ENCODE data around the gene PDE6G. TPM values are rescaled to one million over a fixed set of nuclear protein-coding genes. Genes with fewer than 3 reads are reported as not detected.
"Not testable (repeated sequence)": the region's sequence is repeated elsewhere in the genome, so short reads cannot be mapped to it uniquely, and the experiment has no call there.

The PDE6G gene
- total RNA-seq, 1 donor from 2014 or later: not detected

DNA sequence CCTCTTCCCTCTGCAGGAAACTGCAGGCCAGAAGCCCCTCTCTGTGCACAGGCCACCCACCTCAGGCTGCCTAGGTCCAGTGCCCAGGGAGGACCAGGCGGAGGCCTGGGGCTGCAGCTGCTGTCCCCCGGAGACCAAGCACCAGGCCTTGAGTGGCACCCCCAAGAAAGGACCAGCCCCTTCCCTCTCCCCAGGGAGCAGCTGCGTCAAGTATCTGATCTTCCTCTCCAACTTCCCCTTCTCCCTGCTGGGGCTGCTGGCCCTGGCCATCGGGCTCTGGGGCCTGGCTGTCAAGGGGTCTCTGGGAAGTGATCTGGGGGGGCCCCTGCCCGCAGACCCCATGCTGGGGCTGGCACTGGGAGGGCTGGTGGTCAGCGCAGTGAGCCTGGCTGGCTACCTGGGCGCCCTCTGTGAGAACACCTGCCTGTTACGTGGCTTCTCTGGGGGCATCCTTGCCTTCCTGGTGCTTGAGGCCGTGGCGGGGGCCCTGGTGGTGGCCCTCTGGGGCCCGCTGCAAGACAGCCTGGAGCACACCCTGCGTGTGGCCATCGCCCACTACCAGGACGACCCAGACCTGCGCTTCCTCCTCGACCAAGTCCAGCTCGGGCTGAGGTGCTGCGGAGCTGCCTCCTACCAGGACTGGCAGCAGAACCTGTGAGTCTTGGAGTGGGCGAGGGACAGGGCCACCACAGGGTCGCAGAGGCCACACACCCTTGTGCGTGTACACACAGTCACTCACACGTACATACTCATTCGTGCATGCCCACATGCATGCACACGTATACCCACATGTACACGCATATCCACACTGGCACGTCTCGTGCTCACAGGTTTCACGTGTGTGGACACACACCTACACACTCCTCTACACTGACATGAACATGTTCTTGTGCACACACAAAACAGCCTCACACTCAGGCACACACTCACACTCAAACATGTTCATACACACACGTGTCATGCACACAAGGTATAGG lies 11.1 kb downstream of the PDE6G start:
- DNase-seq (ENCODE audit: low spot score) (no peak), ATAC-seq (peak; percentile 16)
- intact Hi-C loops (cut with DNase I): loop anchor here (10.0 kb wide), 1 partner anchor 540 kb away; no protein-coding TSS in a partner anchor

DNA sequence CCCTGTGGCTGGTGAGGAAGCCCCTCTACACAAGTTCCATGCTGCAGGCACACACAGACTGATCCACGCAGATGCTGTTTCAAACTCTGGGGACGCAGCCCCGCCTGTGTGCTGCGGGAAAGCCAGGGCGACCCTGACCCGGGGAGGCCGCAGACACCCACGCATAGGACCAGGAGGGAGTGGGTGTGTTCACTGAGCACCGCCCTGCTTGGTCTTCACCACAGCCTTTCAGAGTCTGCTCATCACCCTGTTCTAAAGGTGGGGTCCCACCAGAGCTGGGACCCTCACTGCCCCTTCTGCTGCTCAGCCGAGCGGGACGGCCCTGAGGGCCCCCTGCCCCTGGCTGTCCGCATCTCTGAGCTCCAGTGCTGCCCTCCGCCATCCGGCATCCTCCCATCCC lies 11.8 kb downstream of the PDE6G start:
- no peak for ATAC-seq
- DNase-seq (ENCODE audit: low spot score): no peak
- intact Hi-C loops (cut with DNase I): loop anchor here (10.0 kb wide), 1 partner anchor 540 kb away; no protein-coding TSS in a partner anchor

DNA sequence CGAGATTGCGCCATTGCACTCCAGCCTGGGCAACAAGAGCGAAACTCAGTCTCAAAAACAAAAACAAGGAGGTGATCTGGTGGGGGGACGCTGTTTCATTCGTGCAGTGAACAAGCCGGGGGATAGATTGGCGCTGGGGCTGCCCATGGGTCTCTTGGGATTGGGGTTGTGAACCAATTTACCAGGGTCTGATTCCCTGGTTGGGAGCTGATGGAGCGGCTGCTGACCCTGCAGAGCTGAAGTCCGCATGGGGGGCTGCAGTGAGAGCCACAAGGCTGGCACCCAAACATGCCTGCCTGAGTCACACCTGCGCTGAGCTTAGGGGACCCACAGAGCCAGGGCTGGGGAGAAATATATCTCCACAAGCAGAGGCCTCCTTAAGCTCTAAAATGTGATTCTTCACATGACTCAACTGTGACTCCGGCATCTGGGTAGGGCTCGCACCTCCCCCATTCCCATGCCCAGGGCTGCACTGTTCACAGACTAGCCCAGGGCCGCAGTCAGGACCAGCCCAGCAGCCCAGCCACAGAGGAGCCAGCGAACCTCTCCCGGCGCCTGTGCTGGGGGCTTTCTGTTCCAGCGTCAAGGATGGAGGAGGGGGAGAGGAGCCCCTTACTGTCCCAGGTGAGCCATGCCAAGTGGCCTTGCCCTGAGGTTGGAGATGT lies 14.4 kb downstream of the PDE6G start:
- ATAC-seq (no peak), DNase-seq (ENCODE audit: low spot score) (no peak)
- intact Hi-C loops (cut with DNase I): loop anchor here (10.0 kb wide), 1 partner anchor 543 kb away; no protein-coding TSS in a partner anchor

DNA sequence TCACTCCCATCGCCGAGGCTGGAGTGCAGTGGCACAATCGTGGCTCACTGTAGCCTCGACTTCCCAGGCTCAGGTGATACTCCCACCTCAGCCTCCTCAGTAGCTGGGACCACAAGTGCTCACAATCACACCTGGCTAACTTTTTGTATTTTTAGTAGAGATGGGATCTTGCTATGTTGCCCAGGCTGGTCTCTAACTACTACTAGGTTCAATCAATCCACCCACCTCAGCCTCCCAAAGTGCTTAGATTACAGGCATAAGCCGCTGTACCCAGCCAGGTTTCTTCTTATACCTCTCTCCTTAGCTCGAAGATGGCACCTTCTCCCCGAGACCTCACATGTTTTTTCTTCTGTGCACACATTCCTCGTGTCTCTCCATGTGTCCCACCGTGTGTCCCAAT lies 16.3 kb downstream of the PDE6G start:
- intact Hi-C loops (cut with DNase I): loop anchor here (10.0 kb wide), 1 partner anchor 545 kb away; no protein-coding TSS in a partner anchor
- DNase-seq (ENCODE audit: low spot score): no peak
- ATAC-seq: no peak

DNA sequence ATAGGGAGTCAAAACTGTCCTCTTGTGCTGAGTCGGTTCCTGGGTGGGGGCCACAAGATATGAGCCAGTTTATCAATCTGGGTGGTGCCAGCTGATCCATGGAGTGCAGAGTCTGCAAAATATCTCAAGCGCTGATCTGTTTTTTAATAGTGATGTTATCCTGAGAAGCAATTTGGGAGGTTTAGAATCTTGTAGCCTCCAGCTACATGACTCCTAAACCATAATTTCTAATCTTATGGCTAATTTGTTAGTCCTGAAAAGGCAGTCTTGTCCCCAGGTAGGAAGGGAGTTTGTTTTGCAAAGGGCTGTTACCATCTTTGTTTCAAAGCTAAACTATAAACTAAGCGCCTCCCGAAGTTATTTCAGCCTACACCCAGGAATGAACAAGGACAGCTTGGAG lies 17.7 kb downstream of the PDE6G start:
- DNase-seq (ENCODE audit: low spot score): no peak
- no peak for ATAC-seq
- intact Hi-C loops (cut with DNase I): no loop called here

DNA sequence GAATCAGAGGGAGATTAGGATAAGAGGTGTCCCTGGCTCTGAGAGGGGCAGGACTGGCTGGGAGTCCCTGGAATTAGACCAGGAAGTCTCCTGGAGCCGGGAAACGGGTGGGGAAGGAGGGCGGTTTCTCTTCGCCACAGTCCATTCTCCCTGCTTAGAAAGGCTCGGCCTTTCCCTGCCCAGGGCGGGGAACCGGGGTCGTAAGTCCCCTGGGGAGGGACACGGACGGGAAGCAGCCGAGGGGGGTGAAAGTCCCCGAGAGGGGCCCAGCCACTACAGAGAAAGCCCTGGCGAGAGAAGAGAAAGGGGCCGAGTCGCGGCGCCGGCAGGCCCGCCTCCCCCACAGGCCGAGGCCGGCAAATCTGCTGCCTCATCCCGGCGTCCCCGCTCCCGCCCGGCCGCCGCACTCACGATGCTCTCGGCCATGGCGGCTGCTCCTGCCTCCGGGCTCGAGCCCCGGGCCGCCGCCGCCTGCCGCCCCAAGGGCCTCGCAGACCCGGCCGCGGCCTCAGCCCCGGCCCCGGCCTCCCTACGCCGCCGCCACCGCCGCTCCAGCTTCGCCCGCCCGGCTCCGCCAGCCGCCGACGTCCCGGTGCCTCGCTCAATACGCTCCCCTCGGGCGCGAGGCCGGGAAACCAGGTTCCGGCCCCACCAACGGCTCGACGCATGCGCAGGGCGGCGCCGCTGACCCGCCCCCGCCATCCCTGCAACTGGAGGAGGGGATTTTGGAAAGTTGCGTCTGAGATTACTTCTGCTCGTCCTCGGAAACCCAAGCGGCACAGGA lies 19.6 kb downstream of the PDE6G start, which contains the start of the genes NPLOC4 and TSPAN10:
Gene NPLOC4 (minus strand): TSS at position 608 of the 784 bp plus-strand sequence. CDS start 182 bp downstream, at position 426.
Gene TSPAN10 (plus strand): TSS at position 692 of the 784 bp plus-strand sequence. CDS start 5,217 bp downstream, outside the sequence.
- DNase-seq (ENCODE audit: low spot score): peak; percentile 91
- intact Hi-C loops (cut with DNase I): no loop called here
- ATAC-seq: peak; percentile 94

DNA sequence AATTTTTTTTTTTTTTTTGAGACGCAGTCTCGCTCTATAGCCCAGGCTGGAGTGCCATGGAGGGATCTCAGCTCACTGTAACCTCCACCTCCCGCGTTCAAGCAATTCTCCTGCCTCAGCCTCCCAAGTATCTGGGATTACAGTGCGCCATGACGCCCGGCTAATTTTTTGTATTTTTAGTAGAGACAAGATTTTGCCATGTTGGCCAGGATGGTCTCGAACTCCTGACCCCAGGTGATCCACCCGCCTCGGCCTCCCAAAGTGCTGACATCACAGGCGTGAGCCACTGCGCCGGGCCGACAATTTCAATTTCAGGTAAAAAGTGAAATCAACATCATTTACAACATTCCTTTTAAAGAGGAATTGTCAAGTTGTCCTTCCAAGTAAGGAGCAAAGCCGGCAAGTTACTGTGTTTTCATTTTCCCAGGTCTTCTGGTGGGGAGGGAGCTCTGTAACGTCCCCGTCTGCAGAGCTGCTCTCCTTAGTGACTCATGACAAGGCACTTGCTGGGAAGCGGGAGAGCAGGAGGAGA lies 20.3 kb downstream of the PDE6G start:
- DNase-seq (ENCODE audit: low spot score) (no peak), ATAC-seq (peak; percentile 6)
- intact Hi-C loops (cut with DNase I): no loop called here

DNA sequence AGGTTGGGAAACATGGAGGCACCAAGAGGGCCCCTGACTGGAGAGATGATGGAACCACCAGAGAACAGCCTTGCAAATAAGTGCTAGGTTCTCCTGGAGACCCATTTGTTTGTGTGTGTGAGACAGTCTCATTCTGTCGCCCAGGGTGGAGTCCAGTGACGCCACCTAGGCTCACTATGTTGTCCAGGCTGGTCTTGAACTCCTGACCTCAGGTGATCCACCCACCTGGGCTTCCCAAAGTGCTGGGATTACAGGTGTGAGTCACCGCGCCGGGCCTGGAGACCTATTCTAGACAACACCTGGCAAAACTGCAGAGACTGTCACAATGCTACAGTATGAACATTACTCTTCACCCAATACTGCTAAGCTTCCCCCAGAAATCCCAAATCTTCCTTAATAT lies 20.9 kb downstream of the PDE6G start:
- ATAC-seq (no peak), DNase-seq (ENCODE audit: low spot score) (no peak)
- intact Hi-C loops (cut with DNase I): no loop called here

DNA sequence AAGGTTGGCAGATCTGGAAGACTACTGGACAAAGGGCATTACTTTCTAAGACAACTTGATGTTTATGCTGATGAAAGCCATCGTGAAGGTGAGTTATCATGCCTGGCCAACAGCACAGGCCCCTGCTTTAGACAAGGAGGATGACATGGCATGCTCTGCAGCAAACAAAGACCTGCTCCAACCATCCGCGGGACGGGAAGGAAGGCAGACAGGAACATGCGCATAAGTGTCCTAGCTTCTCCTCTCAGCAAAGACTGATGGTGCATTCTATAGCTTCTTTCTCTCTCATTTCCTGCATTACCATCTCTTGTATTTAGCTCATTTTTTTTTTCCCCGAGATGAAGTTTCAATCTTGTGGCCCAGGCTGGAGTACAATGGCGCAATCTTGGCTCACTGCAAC lies 24.9 kb downstream of the PDE6G start:
- ATAC-seq: no peak
- no peak for DNase-seq (ENCODE audit: low spot score)
- intact Hi-C loops (cut with DNase I): no loop called here

DNA sequence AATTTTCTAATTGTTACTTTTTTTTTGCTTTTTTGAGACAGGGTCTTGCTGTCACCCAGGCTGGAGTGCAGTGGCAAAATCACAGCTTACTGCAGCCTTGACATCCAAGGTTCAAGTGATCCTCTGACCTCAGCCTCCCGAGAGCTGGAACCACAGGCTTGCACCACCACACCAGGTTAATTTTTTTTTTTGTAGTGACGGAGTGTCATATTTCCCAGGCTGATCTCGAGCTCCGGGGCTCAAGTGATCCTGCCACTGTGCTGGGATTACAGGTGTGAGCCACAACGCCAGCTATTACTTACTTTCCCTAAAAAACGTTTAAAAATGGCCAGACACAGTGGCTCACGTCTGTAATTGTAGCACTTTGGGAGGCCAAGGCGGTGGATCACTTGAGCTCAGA lies 26.1 kb downstream of the PDE6G start:
- ATAC-seq: no peak
- intact Hi-C loops (cut with DNase I): no loop called here

DNA sequence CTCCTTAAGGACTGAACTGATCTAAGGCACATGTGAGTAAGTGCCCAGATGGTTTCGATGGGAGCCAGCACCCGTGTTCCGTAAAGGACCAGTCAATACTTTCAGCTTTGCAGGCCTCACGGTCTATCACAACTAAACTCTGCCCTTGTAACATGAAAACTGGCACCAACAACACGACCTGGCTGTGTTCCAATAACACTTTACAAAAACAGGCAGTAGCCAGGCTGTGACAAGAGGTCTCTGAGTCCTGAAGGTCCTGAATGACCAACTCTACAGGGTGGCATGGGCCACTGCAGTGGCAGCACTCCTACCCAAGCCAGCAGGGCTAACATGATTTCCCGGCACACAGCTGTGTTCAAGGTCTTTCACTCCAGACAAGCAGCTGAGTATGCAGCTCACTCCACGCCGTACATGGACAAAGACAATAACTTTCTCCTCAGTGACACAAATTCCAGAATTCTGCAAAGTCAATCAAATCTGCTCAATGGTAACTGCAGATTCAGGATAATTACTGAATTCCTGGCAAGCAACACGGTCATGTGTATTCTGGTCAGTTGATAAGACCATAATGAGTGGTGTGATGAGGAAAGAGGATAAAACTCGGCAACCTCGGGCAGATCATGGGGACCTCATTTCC lies 34.7 kb downstream of the PDE6G start:
- DNase-seq (ENCODE audit: low spot score): no peak
- intact Hi-C loops (cut with DNase I): no loop called here
- ATAC-seq: peak; percentile 48

More for the DNA sequence above, 26.1 kb downstream of the PDE6G start:
- DNase-seq (ENCODE audit: low spot score): no peak

DNA sequence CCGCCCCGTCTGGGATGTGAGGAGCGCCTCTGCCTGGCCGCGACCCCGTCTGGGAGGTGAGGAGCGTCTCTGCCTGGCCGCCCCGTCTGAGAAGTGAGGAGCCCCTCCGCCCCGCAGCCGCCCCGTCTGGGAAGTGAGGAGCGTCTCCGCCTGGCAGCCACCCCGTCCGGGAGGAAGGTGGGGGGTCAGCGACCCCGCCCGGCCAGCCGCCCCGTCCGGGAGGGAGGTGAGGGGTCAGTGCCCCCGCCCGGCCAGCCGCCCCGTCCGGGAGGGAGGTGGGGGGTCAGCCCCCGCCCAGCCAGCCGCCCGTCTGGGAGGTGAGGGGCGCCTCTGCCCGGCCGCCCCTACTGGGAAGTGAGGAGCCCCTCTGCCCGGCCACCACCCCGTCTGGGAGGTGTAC lies 38.0 kb downstream of the PDE6G start:
- ATAC-seq; intact Hi-C loops (cut with DNase I); DNase-seq (ENCODE audit: low spot score): not testable (repeated sequence)

DNA sequence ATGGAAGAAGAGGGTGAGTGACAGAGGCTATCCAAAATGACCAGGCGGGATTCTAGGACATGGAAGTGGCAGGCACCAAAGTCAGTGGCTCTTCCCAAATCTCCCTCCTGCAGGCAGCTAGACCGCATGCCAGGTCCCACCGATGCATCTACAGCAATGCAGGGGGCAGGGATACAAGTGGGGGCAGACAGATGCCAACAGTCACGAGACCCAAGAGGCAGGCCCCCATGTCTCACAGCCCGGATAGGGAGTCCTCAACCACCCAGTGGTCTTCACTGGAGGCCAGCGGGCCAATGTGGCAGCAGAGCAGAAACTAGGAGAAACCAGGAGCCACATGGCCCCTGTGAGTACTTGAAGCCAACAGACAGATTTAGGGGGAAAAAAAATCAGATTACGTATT lies 39.5 kb downstream of the PDE6G start:
- no peak for DNase-seq (ENCODE audit: low spot score)
- intact Hi-C loops (cut with DNase I): no loop called here
- no peak for ATAC-seq

DNA sequence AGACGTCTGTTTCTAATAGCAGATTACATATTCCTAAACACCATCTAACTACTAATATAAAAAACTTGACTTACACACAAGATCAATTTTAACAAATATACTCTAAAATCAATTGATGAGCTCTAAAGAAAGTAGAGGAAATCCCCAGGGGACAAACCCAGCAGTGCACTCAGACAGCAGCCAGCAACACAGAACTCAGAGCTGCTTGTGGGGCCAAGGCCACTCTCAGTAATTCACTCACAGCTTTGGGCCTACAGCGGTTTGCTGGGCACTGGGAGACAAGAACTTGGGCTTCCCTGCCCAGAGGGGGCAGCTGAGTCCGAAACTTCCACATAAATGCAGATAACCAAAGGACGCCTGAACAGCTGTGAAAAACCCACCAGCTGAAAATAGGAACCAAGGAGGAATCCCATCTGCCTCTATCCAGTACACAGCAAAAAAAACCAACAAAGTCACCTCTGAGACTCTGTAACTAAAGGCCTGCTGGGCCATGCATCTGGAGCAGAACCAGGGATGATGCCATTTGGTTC lies 40.9 kb downstream of the PDE6G start:
- DNase-seq (ENCODE audit: low spot score) (no peak), ATAC-seq (no peak)
- intact Hi-C loops (cut with DNase I): no loop called here

DNA sequence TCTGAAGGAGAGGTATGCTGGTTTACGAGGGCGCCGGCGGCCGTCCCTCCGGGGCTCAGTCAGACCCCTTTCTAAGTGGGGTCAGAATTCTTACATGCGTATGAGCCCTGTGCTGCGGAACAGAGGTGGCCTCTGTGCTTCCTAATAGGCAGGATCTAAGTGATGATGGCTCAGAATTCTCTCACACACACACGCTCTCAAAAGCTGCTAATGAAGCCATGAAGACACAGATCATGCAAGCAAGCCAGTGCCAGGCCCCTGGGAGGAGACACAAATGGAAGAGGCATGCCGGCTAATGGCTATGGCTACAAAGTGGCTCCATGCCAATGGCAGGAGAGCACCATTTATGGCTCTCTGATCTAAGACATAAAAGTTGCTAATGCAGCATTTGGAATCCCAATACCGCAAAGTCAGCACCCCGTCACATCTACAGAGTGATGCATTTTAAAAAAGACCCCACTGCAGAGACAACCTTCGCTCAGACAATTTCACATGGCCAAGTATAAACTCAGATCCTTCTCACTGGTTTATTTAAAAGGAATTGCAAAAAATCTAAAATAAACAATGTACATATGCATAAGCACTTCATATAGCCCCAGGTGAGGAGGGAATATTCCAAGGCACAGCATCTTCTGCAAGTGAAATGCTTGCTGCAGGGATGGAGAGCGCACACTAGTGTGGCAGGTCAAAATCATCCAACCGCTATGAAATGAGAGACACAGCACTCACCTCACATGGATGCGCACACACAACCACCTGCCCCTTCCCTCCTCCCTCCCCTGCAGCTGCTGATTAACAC lies 44.0 kb downstream of the PDE6G start:
- DNase-seq (ENCODE audit: low spot score) (no peak), ATAC-seq (no peak)
- intact Hi-C loops (cut with DNase I): no loop called here

DNA sequence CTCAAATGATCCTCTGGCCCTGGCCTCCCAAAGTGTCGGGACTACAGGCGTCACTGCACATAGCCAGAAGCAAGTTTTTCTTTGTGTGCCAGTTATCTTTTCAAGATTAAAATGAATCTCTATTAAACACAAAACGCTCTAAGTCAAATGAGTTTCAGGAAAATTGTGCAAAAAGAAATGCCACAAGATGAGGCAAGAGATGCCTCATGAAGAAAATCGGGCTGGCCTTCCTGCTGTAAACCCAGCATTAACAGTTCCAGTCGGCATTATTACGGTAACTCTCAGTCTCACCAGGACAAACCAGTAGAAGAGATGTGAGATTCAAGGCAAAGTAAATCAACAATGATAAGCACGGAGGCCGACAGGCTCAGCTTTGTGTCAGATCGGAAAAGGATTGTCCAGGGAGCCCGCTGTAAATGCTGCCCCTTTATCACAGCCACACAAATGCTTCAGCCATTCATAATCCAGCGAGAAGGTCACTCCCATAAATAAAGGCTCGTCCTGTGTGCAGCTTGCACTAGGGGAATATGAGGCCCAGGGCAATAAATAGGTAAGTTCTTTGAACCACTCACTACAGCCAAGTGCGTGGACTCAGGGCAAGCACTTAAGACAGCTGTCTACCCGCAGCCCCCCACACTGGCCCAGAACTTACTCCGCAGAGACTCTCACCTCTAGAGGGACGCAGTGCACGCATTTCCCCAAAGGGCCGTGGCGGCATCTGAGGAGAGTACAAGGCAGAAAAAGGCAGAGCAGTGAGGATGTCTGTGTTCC lies 46.6 kb downstream of the PDE6G start:
- intact Hi-C loops (cut with DNase I): loop anchor here (10.0 kb wide), 1 partner anchor 355 kb away; no protein-coding TSS in a partner anchor
- ATAC-seq (no peak), DNase-seq (ENCODE audit: low spot score) (no peak)

Data from sciatic nerve (tissue), 2 donors.